GM12878 (cell line): Measurements from ENCODE around the gene NAT9. TPM values are rescaled to one million over a fixed set of nuclear protein-coding genes. Genes with fewer than 3 reads are reported as not detected.

ENCODE experiments used
- ATAC-seq: fragments of 200-7000 bp; cut with Tn5 transposase; 3 replicates; pipeline ENCODE4 v1.9.1; 2020; ENCODE audit warnings: mild to moderate bottlenecking, moderate library complexity
- BruUV-seq: library from RNA; stranded (reverse); fragments of 400-500 nt; replicated peaks from 2 replicates; lab custom pipeline; 2021; lab: Mats Ljungman, UMichigan
- CTCF ChIA-PET: fragments of 300-600 bp; sonication (Branson Sonifier 250); formaldehyde crosslinking; extraction: SDS; loops from one replicate; lab custom pipeline; 2021; ENCODE audit warnings: inconsistent platforms; lab: Yijun Ruan, JAX
- POLR2A ChIA-PET: fragments of 350-600 bp; formaldehyde crosslinking; extraction: SDS; loops from one replicate; lab custom pipeline; 2021; ENCODE audit warnings: inconsistent platforms; lab: Charles Lee
- RAD21 ChIA-PET: fragments of 300-600 bp; sonication (Branson Sonifier 250); formaldehyde crosslinking; loops from one replicate; lab custom pipeline; 2023; ENCODE audit warnings: antibody characterized with exemption; ENCODE audit not compliant: unreplicated experiment; lab: Charles Lee
- SMC1A ChIA-PET: fragments of 300-600 bp; sonication (Branson Sonifier 250); formaldehyde crosslinking; loops from one replicate; lab custom pipeline; 2023; ENCODE audit not compliant: unreplicated experiment, uncharacterized antibody; lab: Charles Lee
- DNase-seq: peaks from one replicate; pipeline ENCODE4 v3.0.0-alpha.2; 2011; ENCODE audit warnings: low read depth, low spot score
- FAIRE-seq: peaks from 3 replicates; lab custom pipeline; 2011; peaks lifted over from hg19 to GRCh38; lab: Jason Lieb, UNC
- H2AFZ ChIP-seq: 2 replicates; pipeline ENCODE4 v1.6.0; 2011; ENCODE audit warnings: low read depth, low read length, control low read depth; ENCODE audit not compliant: control insufficient read depth
- H3K27ac ChIP-seq: 2 replicates; pipeline ENCODE4 v1.5.1; 2011; ENCODE audit warnings: control low read depth; ENCODE audit not compliant: control insufficient read depth, insufficient read depth
- H3K27me3 ChIP-seq, 2 experiments: replicated peaks in 1 of 2; 2 replicates each; pipeline versions ENCODE4 v1.6.0 to v1.6.1; 2011; ENCODE audit warnings: low read length in 1 of 2; ENCODE audit not compliant: control insufficient read depth in 2 of 2, insufficient read depth in 2 of 2
- H3K36me3 ChIP-seq, 2 experiments: 2 replicates each; pipeline ENCODE4 v1.5.1; 2011; ENCODE audit warnings: low read length in 1 of 2; ENCODE audit not compliant: control insufficient read depth in 2 of 2, insufficient read depth in 2 of 2
- H3K4me1 ChIP-seq: 2 replicates; pipeline ENCODE4 v1.6.1; 2011; ENCODE audit warnings: mild to moderate bottlenecking, low read length, moderate library complexity, mixed read lengths; ENCODE audit not compliant: control insufficient read depth, insufficient read depth
- H3K4me2 ChIP-seq: 2 replicates; pipeline ENCODE4 v1.6.0; 2011; ENCODE audit warnings: control low read depth; ENCODE audit not compliant: control insufficient read depth, insufficient read depth
- H3K4me3 ChIP-seq: fragments of 200-600 bp; sonication (generic); 2 replicates; pipeline ENCODE4 v1.5.1; 2016
- H3K79me2 ChIP-seq: 2 replicates; pipeline ENCODE4 v1.6.0; 2011; ENCODE audit warnings: low read length; ENCODE audit not compliant: control insufficient read depth, insufficient read depth
- H3K9ac ChIP-seq: 2 replicates; pipeline ENCODE4 v1.8.0; 2011; ENCODE audit warnings: low read length, control low read depth, mixed read lengths; ENCODE audit not compliant: control insufficient read depth, insufficient read depth
- H3K9me3 ChIP-seq: replicated peaks from 3 replicates; pipeline ENCODE4 v1.5.1; 2011; ENCODE audit warnings: mild to moderate bottlenecking, low read length; ENCODE audit not compliant: control insufficient read depth, insufficient read depth
- H4K20me1 ChIP-seq: 2 replicates; pipeline ENCODE4 v1.6.0; 2011; ENCODE audit not compliant: control insufficient read depth, insufficient read depth
- ASH2L ChIP-seq: fragments of 300-600, 200-600 bp; sonication (generic); IDR thresholded peaks from 2 replicates; pipeline ENCODE4 v1.6.1; 2017; ENCODE audit warnings: low read depth, mild to moderate bottlenecking, borderline replicate concordance
- BHLHE40 ChIP-seq, 2 experiments: fragments of 450-650 bp in 1 of 2; IDR thresholded peaks; 2 replicates each; pipeline ENCODE4 v1.6.1; 2011 to 2017; ENCODE audit warnings: low read depth in 2 of 2, borderline replicate concordance in 1 of 2, improper control_type of control experiment in 1 of 2, low read length in 1 of 2, mild to moderate bottlenecking in 1 of 2
- CBX3 ChIP-seq: fragments of 200-600 bp; sonication (generic); IDR thresholded peaks from 2 replicates; pipeline ENCODE4 v1.6.1; 2016; ENCODE audit warnings: low read depth, borderline replicate concordance
- CEBPB ChIP-seq, 2 experiments: fragments of 150-350 bp in 1 of 2; IDR thresholded peaks; 2 replicates each; pipeline ENCODE4 v1.6.1; 2012 to 2014; ENCODE audit warnings: low read depth in 2 of 2, low read length in 2 of 2, borderline replicate concordance in 1 of 2, inconsistent platforms in 1 of 2
- CTCF ChIP-seq, 3 experiments: IDR thresholded peaks in 2 of 3; conservative IDR thresholded peaks in 1 of 3; 2 replicates each; pipeline ENCODE4 v1.5.1; 2011; ENCODE audit warnings: low read depth in 3 of 3, low read length in 3 of 3, mild to moderate bottlenecking in 3 of 3, control low read depth in 2 of 3, moderate library complexity in 2 of 3, inconsistent platforms in 1 of 3, mixed read lengths in 1 of 3; ENCODE audit not compliant: control insufficient read depth in 2 of 3, insufficient read depth in 1 of 3; ENCODE audit errors: extremely low read depth in 1 of 3
- HDAC6 ChIP-seq: fragments of 200-600 bp; sonication (generic); IDR thresholded peaks from one replicate; pipeline ENCODE4 v1.8.0; 2017; ENCODE audit warnings: antibody characterized with exemption; ENCODE audit not compliant: unreplicated experiment
- KAT2A ChIP-seq: conservative IDR thresholded peaks from 2 replicates; pipeline ENCODE4 v1.6.1; 2011; ENCODE audit warnings: low read depth, low read length; ENCODE audit not compliant: control insufficient read depth
- LARP7 ChIP-seq: fragments of 450-650 bp; IDR thresholded peaks from 2 replicates; pipeline ENCODE4 v1.6.1; 2017; ENCODE audit warnings: mild to moderate bottlenecking
- REST ChIP-seq: IDR thresholded peaks from 2 replicates; pipeline ENCODE4 v1.6.1; 2012; ENCODE audit warnings: mild to moderate bottlenecking, low read depth, low read length
- SMARCA5 ChIP-seq: fragments of 450-650 bp; IDR thresholded peaks from 2 replicates; pipeline ENCODE4 v1.6.1; 2017; ENCODE audit warnings: mild to moderate bottlenecking
- SP1 ChIP-seq: IDR thresholded peaks from one replicate; pipeline ENCODE4 v1.6.1; 2011; ENCODE audit warnings: low read depth, low read length
- ZNF384 ChIP-seq: IDR thresholded peaks from 2 replicates; pipeline ENCODE4 v1.6.1; 2012; ENCODE audit warnings: low read depth, mild to moderate bottlenecking, low read length, improper control_type of control experiment, borderline replicate concordance
- WGBS: methylation state at CpG from one replicate; pipeline ENCODE4 v1.1.6; 2016; ENCODE audit warnings: low lambda C conversion rate; ENCODE audit not compliant: insufficient replicate concordance, insufficient coverage; ENCODE audit errors: missing lambda C conversion rate; 5-methylcytosine and 5-hydroxymethylcytosine counted together
- in situ Hi-C: fragments of 300-500 bp; cut with MboI; formaldehyde crosslinking; loops from 9 replicates; pipeline ENCODE4 v1.14.3; 2018; ENCODE audit warnings: mixed read lengths
- intact Hi-C: fragments of 100-400 bp; cut with micrococcal nuclease; formaldehyde crosslinking; loops from one replicate; pipeline ENCODE4 v1.14.2; 2022; ENCODE audit not compliant: unreplicated experiment
- polyA plus RNA-seq, 11 experiments: library from polyadenylated mRNA; depleted of rRNA in 4 of 11; unstranded in 6 of 11; stranded (reverse) in 5 of 11; fragments of >200 nt; fragmentation: Nextera tagmentation in 4 of 11; fragmentation: Illumina TruSeq in 1 of 11; extraction: Ambion mirVana in 4 of 11; extraction: Trizol in 1 of 11; gene quantifications; 1 replicate in 1 of 11; 2 replicates in 10 of 11; pipeline versions ENCODE4 v1.2.1 to v1.2.3, GENCODE V29; 2011 to 2016; ENCODE audit warnings: inconsistent platforms in 2 of 11, missing spikeins in 2 of 11, low read depth in 1 of 11
- total RNA-seq, 4 experiments: library from RNA; depleted of rRNA in 3 of 4; stranded (reverse); fragments of >200 nt in 3 of 4; fragmentation: Illumina TruSeq in 1 of 4; extraction: Trizol in 1 of 4; gene quantifications; 2 replicates each; pipeline versions ENCODE4 v1.2.1 to v1.2.3, GENCODE V29; 2013 to 2021
- TF ChIP-seq, protein P1 (sequence below): fragments of 150-350 bp; IDR thresholded peaks from 2 replicates; pipeline ENCODE4 v1.6.1; 2014; ENCODE audit warnings: mild to moderate bottlenecking, low read depth, low read length

The NAT9 gene
- total and polyA plus RNA-seq, 10 of the 15 experiments (the other 5 are each of a cell fraction or from before 2014, with no cell fraction given): 3.5 to 45.3 (median 27.3) TPM

GRCh38 chr17:74746376-74746775 lies 29.8 kb downstream of the NAT9 start:
- TF ChIP-seq ASH2L: no peak
- no peak for TF ChIP-seq KAT2A
- TF ChIP-seq, protein P1, sequence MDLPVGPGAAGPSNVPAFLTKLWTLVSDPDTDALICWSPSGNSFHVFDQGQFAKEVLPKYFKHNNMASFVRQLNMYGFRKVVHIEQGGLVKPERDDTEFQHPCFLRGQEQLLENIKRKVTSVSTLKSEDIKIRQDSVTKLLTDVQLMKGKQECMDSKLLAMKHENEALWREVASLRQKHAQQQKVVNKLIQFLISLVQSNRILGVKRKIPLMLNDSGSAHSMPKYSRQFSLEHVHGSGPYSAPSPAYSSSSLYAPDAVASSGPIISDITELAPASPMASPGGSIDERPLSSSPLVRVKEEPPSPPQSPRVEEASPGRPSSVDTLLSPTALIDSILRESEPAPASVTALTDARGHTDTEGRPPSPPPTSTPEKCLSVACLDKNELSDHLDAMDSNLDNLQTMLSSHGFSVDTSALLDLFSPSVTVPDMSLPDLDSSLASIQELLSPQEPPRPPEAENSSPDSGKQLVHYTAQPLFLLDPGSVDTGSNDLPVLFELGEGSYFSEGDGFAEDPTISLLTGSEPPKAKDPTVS: no peak
- TF ChIP-seq LARP7: no peak
- no peak for TF ChIP-seq CEBPB (IDR thresholded peaks at IDR 0.05; ENCODE audit: borderline replicate concordance in 1 of 2, low read depth in 2 of 2, low read length in 2 of 2)
- TF ChIP-seq BHLHE40 (IDR thresholded peaks at IDR 0.05; ENCODE audit: borderline replicate concordance in 1 of 2, low read depth in 2 of 2, low read length in 1 of 2): no peak
- no peak for TF ChIP-seq HDAC6
- no peak for TF ChIP-seq SP1
- TF ChIP-seq ZNF384: no peak
- no peak for TF ChIP-seq REST
- no peak for TF ChIP-seq CBX3
- no peak for TF ChIP-seq SMARCA5
- no peak for TF ChIP-seq CTCF (IDR thresholded peaks at IDR 0.05 in 2 of 3, conservative IDR thresholded peaks at IDR 0.05 in 1 of 3; ENCODE audit: control insufficient read depth in 2 of 3, extremely low read depth in 1 of 3, insufficient read depth in 1 of 3, low read depth in 3 of 3, low read length in 3 of 3)
- Histone ChIP-seq H4K20me1 (no peaks in the 10 kb centered on the region), H3K27me3 (no peaks in the 10 kb centered on the region), H3K9ac (no peak overlapping the region), H3K27ac (no peak overlapping the region), H3K79me2 (peaks cover 28% of the 10 kb centered on the region), H3K36me3 (no peaks in the 10 kb centered on the region), H3K4me2 (no peak overlapping the region), H3K4me3 (no peak overlapping the region), H2AFZ (no peak overlapping the region), H3K4me1 (peaks cover 26% of the 10 kb centered on the region), H3K9me3 (no peaks in the 10 kb centered on the region)
- 69% methylated on average over 5 of the region's 5 CpGs for WGBS
- intact Hi-C loops (no loop called here), in situ Hi-C loops (no loop called here)
- FAIRE-seq (peak; percentile 13), DNase-seq (no peak), ATAC-seq (no peak)
- CTCF ChIA-PET: interaction anchor here (0.6 to 4.5 kb wide), 18 partner anchors 9 to 243 kb away, joined by 3 to 98 read pairs (median 16); partner anchors contain the start of genes GRIN2C, NAT9 and RAB37
- RAD21 ChIA-PET: interaction anchor here (1.1 to 3.0 kb wide), 13 partner anchors 9 to 214 kb away, joined by 3 to 30 read pairs (median 9); partner anchors contain the start of genes NAT9 and RAB37
- SMC1A ChIA-PET: interaction anchor here (0.8 to 3.3 kb wide), 10 partner anchors 10 to 900 kb away, joined by 3 to 15 read pairs (median 8); partner anchors contain the start of genes FDXR and RAB37
- no TSS peak for BruUV-seq
- POLR2A ChIA-PET: interaction anchor here (0.6 to 3.1 kb wide), 8 partner anchors 9 to 388 kb away, joined by 3 to 22 read pairs (median 4); partner anchors contain the start of genes NAT9 and RAB37
